CD4-positive, alpha-beta T cell treated with Interleukin-21 for 1 hour (primary cell): ENCODE measurements around the gene PCDH10.
"Not testable (repeated sequence)": the region's sequence is repeated elsewhere in the genome, so short reads cannot be mapped to it uniquely, and the experiment has no call there.

Experiments used
- DNase-seq: peaks from one replicate; pipeline ENCODE4 v3.0.0-alpha.2; 2020

The PCDH10 gene

GRCh38 chr4:133151341-133151690 is 2.2 kb downstream of the PCDH10 start:
- DNase-seq = no peak

DNA sequence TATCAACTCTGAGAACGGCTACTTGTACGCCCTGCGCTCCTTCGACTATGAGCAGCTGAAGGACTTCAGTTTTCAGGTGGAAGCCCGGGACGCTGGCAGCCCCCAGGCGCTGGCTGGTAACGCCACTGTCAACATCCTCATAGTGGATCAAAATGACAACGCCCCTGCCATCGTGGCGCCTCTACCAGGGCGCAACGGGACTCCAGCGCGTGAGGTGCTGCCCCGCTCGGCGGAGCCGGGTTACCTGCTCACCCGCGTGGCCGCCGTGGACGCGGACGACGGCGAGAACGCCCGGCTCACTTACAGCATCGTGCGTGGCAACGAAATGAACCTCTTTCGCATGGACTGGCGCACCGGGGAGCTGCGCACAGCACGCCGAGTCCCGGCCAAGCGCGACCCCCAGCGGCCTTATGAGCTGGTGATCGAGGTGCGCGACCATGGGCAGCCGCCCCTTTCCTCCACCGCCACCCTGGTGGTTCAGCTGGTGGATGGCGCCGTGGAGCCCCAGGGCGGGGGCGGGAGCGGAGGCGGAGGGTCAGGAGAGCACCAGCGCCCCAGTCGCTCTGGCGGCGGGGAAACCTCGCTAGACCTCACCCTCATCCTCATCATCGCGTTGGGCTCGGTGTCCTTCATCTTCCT is 2.7 kb downstream of the PCDH10 start:
- DNase-seq = no peak

DNA sequence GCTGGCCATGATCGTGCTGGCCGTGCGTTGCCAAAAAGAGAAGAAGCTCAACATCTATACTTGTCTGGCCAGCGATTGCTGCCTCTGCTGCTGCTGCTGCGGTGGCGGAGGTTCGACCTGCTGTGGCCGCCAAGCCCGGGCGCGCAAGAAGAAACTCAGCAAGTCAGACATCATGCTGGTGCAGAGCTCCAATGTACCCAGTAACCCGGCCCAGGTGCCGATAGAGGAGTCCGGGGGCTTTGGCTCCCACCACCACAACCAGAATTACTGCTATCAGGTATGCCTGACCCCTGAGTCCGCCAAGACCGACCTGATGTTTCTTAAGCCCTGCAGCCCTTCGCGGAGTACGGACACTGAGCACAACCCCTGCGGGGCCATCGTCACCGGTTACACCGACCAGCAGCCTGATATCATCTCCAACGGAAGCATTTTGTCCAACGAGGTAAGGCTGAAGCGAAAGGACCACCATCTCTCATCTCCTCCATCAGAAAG is 3.3 kb downstream of the PCDH10 start:
- no peak for DNase-seq

DNA sequence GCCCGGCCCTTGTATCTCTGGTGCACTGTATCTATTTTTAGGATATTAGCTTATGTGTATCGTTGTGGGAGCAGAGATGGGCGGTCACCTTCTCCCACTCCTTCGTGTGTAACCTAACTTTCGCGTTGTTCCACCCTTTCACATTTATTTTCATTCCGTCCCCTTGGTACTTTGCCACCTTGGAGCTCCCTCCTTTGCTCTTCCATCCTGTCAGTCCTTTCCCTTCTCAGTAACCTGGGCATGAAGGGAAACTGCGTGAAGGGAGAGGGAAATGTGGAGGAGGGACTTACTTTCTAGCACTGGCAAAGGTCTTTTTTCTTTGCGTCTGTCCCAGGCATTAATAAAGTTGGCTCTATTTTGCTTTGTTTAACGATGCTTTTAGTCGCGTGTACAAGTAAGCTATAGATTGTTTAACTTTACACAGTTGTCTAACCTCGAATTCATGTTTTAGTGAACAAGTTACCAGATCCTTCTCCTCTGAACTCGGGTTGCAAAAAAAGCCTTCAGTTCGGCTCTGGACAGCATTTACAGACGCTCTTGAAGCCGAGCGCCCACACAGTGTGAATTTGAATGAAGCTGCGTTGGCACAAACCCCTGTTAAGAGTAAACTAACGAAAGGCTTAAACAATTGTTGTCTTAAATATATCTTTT is 3.9 kb downstream of the PCDH10 start:
- no peak for DNase-seq

DNA sequence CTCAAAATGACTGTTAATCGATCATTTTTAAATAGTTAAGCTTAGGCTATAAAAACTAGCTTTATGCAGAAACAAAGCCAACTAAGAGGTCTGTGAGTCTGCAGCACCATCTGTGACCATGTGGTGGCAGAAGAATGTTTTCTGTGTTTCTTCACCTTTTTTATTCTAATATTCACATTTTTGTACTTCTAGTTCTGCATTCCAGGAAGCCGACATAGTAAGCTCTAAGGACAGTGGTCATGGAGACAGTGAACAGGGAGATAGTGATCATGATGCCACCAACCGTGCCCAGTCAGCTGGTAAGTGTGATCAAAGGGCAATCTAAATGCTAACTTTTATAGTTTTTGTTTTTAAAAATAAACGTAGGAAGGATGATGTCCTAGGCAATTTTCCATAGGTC is 5.6 kb downstream of the PCDH10 start:
- no peak for DNase-seq

DNA sequence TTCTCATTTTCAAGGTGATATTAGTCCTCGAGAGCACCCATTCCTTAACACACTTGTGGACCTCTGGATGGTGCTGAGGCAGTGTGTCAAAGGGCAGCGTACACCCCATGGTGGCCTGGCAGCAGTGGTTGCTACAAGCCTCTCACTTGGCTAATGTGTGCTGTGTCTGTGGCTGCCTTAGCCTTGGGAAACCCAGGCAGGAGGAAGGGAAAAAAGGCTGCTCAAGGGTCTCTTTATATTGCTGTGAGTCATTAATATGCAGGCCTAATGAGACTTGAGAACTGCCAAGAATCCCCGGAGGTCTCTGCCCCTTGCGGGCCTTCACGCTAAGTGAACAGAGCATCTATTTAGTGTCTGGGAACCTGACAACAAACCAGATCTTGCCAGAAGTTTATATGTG is 7.0 kb downstream of the PCDH10 start:
- DNase-seq = no peak

- no peak for DNase-seq
These were observed 7.5 kb downstream of the PCDH10 start for GRCh38 chr4:133156556-133156955.

- DNase-seq = no peak
These were observed 8.5 kb downstream of the PCDH10 start for GRCh38 chr4:133157460-133158160.

- DNase-seq = no peak
These were observed 11.8 kb downstream of the PCDH10 start for GRCh38 chr4:133160853-133161252.

DNA sequence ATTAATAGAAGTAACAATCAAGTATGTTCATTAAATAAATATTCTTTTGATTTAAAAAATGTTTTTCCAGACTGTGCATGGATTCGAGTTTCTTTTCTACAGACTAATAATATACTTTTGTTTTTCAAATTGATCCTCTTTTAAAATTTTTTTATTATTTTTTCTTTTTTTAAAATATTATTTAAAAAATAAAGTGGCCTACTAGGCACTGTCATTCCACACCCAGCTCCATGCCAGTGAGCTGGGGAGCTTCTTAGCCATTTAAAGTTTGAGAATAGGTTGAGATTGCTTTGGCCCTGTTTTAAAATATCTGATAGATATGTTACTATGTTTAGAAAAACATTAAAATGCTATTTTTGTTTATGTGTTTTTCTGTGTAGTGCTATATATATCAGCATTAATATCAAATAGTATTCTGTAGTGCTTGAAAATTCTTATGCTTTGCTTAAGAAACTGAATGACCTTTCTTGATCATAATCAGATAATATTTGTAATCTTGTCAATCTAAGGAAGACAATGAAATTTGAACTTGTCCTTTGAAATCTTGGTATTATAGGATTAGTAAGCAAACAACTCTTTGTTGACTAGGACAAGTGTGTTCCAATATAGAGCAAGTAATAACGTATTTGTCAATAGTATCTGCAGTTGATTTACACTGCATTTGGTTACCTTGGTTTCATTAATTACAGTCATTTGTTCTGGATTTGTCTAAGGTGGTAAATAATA is 12.6 kb downstream of the PCDH10 start:
- no peak for DNase-seq

GRCh38 chr4:133162941-133163340 is 13.8 kb downstream of the PCDH10 start:
- no peak for DNase-seq

GRCh38 chr4:133178956-133179355 is 29.9 kb downstream of the PCDH10 start:
- no peak for DNase-seq

GRCh38 chr4:133186210-133186609 is 37.1 kb downstream of the PCDH10 start:
- no peak for DNase-seq

- no peak for DNase-seq
These were observed 37.8 kb downstream of the PCDH10 start for GRCh38 chr4:133186845-133187244.

GRCh38 chr4:133188433-133189146 is 39.5 kb downstream of the PCDH10 start:
- no peak for DNase-seq

DNA sequence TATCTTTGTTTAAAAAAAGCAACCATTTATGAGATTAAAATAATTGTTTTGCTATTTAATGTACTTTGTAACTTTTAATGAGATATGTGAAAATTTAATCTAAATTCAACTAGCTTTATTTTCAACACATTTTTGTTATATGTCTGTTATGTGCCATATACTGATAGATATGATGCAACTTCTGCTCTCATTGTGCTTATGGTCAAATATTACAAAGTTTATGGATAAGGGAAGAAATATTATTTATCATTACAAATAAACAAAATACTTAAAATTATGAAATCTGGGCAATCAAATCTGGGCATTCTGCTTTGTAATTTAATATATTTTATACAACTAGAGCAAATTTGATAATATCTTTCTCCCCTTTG is 40.0 kb downstream of the PCDH10 start:
- no peak for DNase-seq

DNA sequence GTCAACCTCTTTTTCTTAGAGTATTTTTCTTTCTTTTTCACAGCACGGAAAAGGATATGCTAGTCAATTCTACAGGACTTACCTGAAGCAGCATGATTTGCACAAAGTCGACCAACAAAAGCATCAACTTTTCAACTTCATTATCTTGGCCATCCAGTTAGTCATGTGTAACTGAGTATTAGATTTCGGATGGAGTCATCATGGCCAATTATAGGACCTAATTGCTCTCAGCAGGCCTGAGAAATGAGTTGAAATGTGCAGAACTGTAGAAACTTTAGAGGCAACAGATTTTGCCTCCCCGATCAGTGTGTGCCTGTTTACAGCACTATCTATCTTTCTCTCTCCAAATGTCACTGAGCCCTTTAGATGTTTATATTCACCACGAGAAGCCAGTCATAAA is 41.0 kb downstream of the PCDH10 start:
- no peak for DNase-seq

GRCh38 chr4:133208694-133209285 is 59.7 kb downstream of the PCDH10 start:
- DNase-seq = no peak

GRCh38 chr4:133233922-133234321 is 84.8 kb downstream of the PCDH10 start:
- DNase-seq = no peak

DNA sequence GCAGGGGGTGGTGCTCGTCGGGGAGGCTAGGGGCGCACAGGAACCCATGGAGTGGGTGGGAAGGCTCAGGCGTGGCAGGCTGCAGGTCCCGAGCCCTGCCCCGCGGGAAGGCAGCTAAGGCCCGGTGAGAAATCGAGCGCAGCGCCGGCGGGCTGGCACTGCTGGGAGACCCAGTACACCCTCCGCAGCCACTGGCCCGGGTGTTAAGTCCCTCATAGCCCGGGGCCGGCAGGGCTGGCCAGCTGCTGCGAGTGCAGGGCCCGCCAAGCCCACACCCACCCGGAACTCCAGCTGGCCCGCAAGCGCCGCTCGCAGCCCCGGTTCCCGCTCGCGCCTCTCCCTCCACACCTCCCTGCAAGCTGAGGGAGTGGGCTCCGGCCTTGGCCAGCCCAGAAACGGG is 91.4 kb downstream of the PCDH10 start:
- DNase-seq = not testable (repeated sequence)
